Stimulated activated naive B cell treated with anti-CD40 and anti-IgM and Interleukin-4, amounts not matched to agents 10 μg/mL and 1 μg/mL and 100 μg/mL, for 72 hours (primary cell): ENCODE data around the gene GFM1.

Source experiments
- ATAC-seq, 2 donors: fragments of 150-1000 bp; cut with Tn5 transposase; replicated peaks; 2 replicates each; pipeline ENCODE4 v1.10.0; 2021; ENCODE audit warnings: moderate library complexity in 1 of 2
- DNase-seq: peaks from one replicate; pipeline ENCODE4 v3.0.0; 2021
- H3K27ac Mint-ChIP-seq: one replicate; pipeline ENCODE4 v1.8.0; 2022; ENCODE audit warnings: mild to moderate bottlenecking, mixed read lengths
- H3K27me3 Mint-ChIP-seq, 2 donors: one replicate each; pipeline ENCODE4 v1.8.0; 2022; ENCODE audit warnings: mixed read lengths in 2 of 2
- H3K36me3 Mint-ChIP-seq, 2 donors: one replicate each; pipeline ENCODE4 v1.8.0; 2022; ENCODE audit warnings: mixed read lengths in 2 of 2, mild to moderate bottlenecking in 1 of 2
- H3K4me1 Mint-ChIP-seq, 2 donors: one replicate each; pipeline ENCODE4 v1.8.0; 2022; ENCODE audit warnings: mixed read lengths in 2 of 2, mild to moderate bottlenecking in 1 of 2
- H3K4me3 Mint-ChIP-seq, 2 donors: one replicate each; pipeline ENCODE4 v1.8.0; 2022; ENCODE audit warnings: mild to moderate bottlenecking in 2 of 2, mixed read lengths in 2 of 2, moderate library complexity in 1 of 2
- H3K9me3 Mint-ChIP-seq, 2 donors: one replicate each; pipeline ENCODE4 v1.8.0; 2022; ENCODE audit warnings: mixed read lengths in 2 of 2, mild to moderate bottlenecking in 1 of 2

The GFM1 gene

DNA sequence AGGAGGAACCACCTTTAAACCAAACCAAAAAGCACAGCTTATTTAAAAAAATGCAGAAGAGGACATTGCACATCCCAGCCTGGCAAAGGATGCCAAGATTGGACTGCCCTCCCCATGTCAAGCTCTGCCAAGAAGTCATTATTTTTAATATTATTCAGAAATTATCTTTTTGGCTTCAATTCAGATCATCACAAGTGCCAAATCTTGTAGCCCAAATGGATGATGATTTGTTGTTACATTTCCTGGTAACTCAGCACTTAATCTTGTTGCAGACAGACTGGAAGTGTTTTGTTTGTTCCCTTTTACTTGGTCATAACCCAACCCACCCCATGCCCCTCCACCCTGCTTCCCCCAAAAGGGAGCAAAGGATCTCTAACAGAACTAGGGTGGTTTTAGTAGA, 56.2 kb downstream of the GFM1 start:
- Mint-ChIP-seq H3K9me3 (no peaks in the 10 kb centered on the region), H3K36me3 (peaks cover 37 to 52% of the 10 kb centered on the region in 2 donors), H3K4me3 (no peak overlapping the region), H3K27ac (no peak overlapping the region), H3K27me3 (no peaks in the 10 kb centered on the region), H3K4me1 (no peaks in the 10 kb centered on the region)
- ATAC-seq (no peak), DNase-seq (no peak)

DNA sequence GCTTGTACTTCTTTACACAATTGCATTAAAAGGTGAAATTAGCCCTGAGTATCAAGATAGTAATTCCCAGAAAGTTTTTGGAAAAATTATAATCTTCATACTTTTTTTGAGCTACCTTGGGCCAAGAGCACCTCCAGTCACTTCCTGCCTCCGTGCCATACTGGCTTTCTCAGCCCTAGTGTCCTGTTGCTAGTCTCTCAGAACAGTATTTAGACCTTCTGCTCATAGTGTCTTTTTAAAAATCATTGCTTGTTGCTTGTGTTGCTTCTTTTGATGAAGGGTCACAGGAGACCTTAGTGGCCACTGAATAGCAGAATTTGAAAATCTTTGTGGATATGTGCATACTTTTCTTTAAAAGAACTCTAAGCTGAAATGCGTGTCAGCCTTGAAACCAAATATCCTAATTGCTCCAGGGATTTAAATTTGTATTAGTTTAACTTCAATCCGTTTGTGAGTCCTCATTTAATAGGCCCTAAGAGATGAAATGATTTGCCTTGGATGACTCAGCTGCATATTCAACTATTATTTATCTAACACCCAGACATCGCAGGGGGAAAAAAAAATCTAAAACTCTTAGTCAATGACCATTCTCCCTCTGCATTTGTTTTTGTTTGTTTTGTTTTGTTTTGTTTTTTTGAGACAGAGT, 57.2 kb downstream of the GFM1 start:
- H3K27ac Mint-ChIP-seq, result no peak overlapping the region

DNA sequence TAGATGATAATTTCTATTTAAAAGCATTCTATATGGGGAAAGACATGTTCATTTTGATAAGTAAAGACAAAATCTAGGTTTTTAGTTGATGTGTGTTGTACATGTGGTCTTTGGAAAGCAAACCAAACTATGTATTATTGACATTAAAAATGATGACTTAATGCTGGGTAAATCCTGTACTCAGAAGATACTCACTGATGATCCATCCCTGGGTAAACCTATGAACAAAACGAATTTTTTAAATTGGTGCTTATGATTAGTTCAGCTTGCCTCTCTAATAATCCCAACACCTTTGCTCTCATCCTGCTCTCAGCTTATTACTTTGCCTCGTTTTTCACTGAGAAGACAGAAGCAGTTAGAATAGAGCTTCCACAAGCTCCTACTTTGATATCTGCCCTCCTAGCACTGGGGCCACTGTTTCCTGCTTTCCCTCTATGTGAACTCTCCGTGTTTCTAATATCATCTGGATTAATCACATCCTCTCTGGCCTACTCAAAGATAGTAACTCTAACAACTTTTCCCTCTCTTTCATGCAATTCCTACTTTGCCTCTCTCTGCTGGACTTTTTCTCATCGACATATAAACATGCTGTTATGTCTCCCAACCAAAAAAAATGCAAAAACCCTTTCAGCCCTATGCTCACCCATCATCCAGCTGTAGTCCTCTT, 58.6 kb downstream of the GFM1 start:
- no peak overlapping the region for H3K4me3 Mint-ChIP-seq
- peaks cover 45 to 66% of the 10 kb centered on the region in 2 donors for H3K36me3 Mint-ChIP-seq
- DNase-seq (no peak), ATAC-seq (no peak)
- H3K27ac Mint-ChIP-seq, result no peak overlapping the region
- H3K4me1 Mint-ChIP-seq, result peaks cover 0 to 3% of the 10 kb centered on the region in 2 donors
- no peaks in the 10 kb centered on the region for H3K27me3 Mint-ChIP-seq
- H3K9me3 Mint-ChIP-seq, result no peaks in the 10 kb centered on the region

More for the DNA sequence above, 57.2 kb downstream of the GFM1 start:
- peaks cover 0 to 3% of the 10 kb centered on the region in 2 donors for H3K4me1 Mint-ChIP-seq
- no peak for DNase-seq
- peaks cover 37 to 55% of the 10 kb centered on the region in 2 donors for H3K36me3 Mint-ChIP-seq
- no peaks in the 10 kb centered on the region for H3K9me3 Mint-ChIP-seq
- H3K4me3 Mint-ChIP-seq, result no peak overlapping the region
- no peak for ATAC-seq
- H3K27me3 Mint-ChIP-seq, result no peaks in the 10 kb centered on the region

DNA sequence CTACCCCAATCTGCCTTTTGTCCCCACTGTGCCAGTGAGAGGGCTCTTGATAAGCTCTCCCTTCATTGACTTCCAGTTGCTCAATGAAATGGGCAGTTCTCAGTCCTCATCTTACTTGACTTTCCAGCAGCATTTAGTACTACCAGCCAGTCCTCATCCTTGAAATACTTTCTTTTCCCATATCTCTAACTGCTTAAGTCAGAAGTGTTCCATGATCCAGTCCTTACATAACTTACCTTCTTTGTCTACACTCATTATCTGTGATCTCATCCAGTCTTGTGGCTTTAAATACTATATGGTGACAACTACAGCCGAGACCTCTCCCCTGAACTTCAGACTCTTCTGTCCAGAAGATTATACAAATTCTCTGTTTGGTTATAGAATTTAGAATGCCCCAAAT, 59.2 kb downstream of the GFM1 start:
- H3K27ac Mint-ChIP-seq, result no peak overlapping the region
- no peak for ATAC-seq
- H3K36me3 Mint-ChIP-seq, result peaks cover 47 to 69% of the 10 kb centered on the region in 2 donors

DNA sequence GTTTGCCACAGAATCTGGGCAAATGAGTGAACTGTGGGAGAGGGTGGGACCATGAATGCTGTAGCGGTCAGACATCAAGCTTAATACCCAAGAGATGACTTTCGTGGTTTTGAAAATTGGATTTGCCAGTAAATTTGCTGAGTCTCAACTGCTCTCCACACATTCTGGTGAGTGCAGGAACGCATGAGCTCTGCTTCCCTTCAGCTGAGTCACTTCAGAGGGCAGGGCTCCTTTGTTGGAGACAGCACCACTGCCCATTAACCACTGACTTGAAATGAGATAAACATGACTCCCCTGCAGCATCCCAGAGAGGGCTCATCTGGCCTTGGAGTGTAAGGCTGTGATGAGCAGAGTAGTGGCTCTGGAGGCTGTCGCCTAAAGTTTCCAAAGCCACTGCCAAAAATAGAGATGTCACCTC, 65.3 kb downstream of the GFM1 start:
- Mint-ChIP-seq H3K4me1 (peaks cover 20 to 25% of the 10 kb centered on the region in 2 donors), H3K4me3 (no peak overlapping the region), H3K9me3 (no peaks in the 10 kb centered on the region), H3K27ac (no peak overlapping the region), H3K36me3 (peaks cover 57 to 78% of the 10 kb centered on the region in 2 donors), H3K27me3 (no peaks in the 10 kb centered on the region)
- DNase-seq (no peak), ATAC-seq (no peak)

More for the DNA sequence above, 59.2 kb downstream of the GFM1 start:
- Mint-ChIP-seq H3K9me3 (no peaks in the 10 kb centered on the region), H3K4me3 (no peak overlapping the region), H3K27me3 (no peaks in the 10 kb centered on the region), H3K4me1 (peaks cover 0 to 3% of the 10 kb centered on the region in 2 donors)
- DNase-seq, result no peak

DNA sequence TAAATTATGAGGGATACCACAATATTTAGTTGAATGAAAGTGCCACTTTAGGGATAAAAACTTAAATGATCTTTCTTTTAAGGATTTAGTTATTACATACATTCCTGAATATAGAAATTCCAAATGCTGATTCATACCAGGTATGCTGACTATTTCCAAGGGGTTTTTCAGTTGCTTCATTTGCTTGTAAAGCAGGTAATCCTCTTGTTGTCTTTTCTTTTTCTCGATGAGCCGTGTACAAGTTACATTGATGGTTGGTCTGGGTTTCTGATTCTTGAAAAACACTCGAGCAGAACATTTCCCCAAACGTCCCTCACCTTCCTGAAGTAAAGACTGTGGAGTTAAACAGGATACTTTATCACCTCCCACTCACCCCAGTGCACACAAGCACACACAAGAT, 66.3 kb downstream of the GFM1 start:
- DNase-seq (no peak), ATAC-seq (no peak)
- Mint-ChIP-seq H3K27ac (no peak overlapping the region), H3K36me3 (peaks cover 58 to 80% of the 10 kb centered on the region in 2 donors), H3K4me1 (peaks cover 22 to 25% of the 10 kb centered on the region in 2 donors), H3K4me3 (no peak overlapping the region), H3K9me3 (no peaks in the 10 kb centered on the region), H3K27me3 (no peaks in the 10 kb centered on the region)

DNA sequence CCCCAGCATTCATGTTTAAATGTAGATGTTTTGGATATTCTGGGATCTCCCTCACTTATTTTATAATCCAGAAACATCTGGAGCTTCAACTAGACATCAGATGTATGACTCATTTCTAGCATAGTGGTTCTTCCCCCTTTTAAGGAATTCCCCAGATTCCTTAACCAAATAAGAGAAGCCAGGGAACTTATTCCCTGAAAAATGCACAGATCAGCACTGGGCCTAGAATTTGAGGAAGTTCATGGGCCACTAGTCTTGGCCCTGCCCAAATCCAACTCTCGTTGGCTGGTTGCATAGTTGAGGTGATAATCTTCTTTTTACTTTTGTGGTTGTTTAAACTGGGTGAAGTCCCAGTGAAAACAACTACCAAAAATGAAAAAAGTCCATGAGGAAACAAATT, 67.6 kb downstream of the GFM1 start:
- H3K4me1 Mint-ChIP-seq, result peaks cover 19 to 25% of the 10 kb centered on the region in 2 donors
- peak; percentile 67 to 74 for ATAC-seq
- H3K4me3 Mint-ChIP-seq, result peak overlapping the region in 1 of 2 donors; percentile 22
- H3K27me3 Mint-ChIP-seq, result no peaks in the 10 kb centered on the region
- H3K36me3 Mint-ChIP-seq, result peaks cover 59 to 73% of the 10 kb centered on the region in 2 donors
- DNase-seq, result no peak
- peak overlapping the region; percentile 77 for H3K27ac Mint-ChIP-seq
- H3K9me3 Mint-ChIP-seq, result no peaks in the 10 kb centered on the region

DNA sequence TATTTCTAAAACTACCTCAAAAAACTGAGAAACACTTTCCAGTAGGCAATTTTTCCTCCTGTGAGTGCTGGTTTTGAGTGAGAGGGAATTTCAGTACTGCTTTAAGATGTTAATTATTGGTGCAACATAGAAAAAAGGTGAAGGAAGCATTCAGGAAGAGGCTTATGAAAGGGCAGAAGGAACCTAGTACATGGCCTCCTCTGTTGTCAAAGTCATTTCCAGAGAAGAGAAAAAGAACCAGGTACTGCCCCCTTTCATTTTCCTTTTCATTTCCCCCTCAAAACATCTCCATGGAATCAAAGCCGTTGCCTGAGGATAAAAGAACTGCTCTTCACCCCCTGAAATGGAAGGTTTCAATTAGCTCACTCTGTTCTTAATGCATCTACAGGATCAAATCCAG, 68.1 kb downstream of the GFM1 start:
- ATAC-seq (peak; percentile 65 to 81), DNase-seq (no peak)
- peak overlapping the region; percentile 6 for H3K27ac Mint-ChIP-seq
- no peaks in the 10 kb centered on the region for H3K27me3 Mint-ChIP-seq
- no peak overlapping the region for H3K4me3 Mint-ChIP-seq
- peaks cover 59 to 73% of the 10 kb centered on the region in 2 donors for H3K36me3 Mint-ChIP-seq
- no peaks in the 10 kb centered on the region for H3K9me3 Mint-ChIP-seq
- peaks cover 21 to 25% of the 10 kb centered on the region in 2 donors for H3K4me1 Mint-ChIP-seq

DNA sequence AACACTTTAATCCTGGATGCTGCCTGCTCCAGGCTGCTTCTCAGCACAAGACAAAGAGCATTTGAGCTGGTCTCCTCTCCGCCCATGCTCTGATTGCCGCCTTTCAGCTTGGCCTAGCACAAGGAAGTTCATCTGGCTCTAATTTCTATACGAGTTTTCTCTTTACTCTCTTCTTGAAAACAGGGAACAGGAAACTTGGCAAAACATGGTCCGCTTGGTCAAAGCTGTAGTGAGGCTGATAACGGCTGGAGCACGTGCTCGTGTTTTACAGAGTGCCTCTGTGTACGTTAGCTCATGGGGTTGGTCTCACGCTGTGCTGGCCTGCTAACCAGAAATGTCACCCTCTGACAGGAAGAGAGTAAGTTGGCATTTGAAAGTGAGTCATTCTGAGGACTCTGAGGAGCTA, 68.8 kb downstream of the GFM1 start:
- Mint-ChIP-seq H3K4me1 (peaks cover 21 to 25% of the 10 kb centered on the region in 2 donors), H3K27ac (peak overlapping the region; percentile 37), H3K4me3 (no peak overlapping the region), H3K27me3 (no peaks in the 10 kb centered on the region), H3K9me3 (no peaks in the 10 kb centered on the region), H3K36me3 (peaks cover 57 to 71% of the 10 kb centered on the region in 2 donors)
- ATAC-seq (peak; percentile 53 to 68), DNase-seq (no peak)

DNA sequence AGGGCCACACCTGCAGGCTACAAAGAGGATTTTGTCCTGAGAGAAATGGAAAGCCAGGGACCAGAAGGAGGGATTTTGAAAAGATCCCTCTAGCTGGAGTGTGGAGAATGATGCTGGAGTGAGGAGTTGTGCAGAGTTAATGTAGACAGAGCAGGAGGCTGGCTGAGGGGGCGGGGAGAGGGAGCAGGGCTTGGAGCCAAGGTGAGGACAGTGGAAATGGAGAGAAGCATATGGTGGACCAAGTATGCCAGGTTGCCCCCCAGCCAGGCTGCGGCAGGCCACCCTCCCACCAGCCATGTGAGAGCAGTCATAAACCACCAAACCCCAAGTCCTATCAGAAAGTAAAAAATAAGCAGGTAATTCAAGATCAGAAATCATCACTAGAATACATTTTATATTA, 73.2 kb downstream of the GFM1 start:
- peaks cover 14 to 19% of the 10 kb centered on the region in 2 donors for H3K4me1 Mint-ChIP-seq
- no peak overlapping the region for H3K27ac Mint-ChIP-seq
- peaks cover 40 to 57% of the 10 kb centered on the region in 2 donors for H3K36me3 Mint-ChIP-seq
- no peak overlapping the region for H3K4me3 Mint-ChIP-seq
- H3K9me3 Mint-ChIP-seq, result peaks cover 0 to 2% of the 10 kb centered on the region in 2 donors
- no peaks in the 10 kb centered on the region for H3K27me3 Mint-ChIP-seq
- no peak for DNase-seq
- ATAC-seq, result no peak

DNA sequence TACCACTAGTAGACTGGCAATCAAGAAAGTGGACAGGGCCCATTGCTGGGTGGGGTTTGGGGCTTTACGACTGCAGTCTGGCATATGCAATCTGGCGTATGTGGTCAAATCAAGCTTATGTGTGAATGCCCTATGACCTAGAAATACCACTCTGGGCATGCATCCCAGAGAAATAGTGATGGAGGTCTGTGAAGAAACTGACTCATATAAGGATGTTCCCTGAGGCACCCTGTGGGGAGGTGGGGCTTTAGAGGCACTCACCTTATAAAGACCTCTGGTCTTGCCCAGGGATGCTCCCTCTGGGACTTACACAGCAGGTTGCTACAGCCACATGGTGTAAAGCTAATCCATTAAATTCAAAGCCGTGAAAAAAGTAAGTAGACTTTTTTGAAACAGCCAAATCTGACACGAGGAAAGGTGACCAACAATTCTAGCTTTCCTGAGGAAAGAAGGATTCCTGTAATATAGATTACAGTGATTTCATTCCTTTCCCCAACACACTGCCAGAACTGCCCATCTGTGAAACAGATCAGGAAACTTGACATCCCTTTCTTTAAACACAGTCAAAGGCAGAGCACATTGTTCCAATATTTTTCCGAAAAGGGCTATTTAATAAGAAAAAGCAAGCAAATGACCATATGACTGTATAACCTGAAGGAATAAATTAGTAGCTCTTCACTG, 74.3 kb downstream of the GFM1 start:
- Mint-ChIP-seq H3K4me3 (no peak overlapping the region), H3K9me3 (peaks cover 0 to 2% of the 10 kb centered on the region in 2 donors), H3K27me3 (no peaks in the 10 kb centered on the region), H3K36me3 (peaks cover 37 to 55% of the 10 kb centered on the region in 2 donors), H3K27ac (no peak overlapping the region), H3K4me1 (peaks cover 12 to 15% of the 10 kb centered on the region in 2 donors)
- DNase-seq, result no peak
- ATAC-seq, result no peak

DNA sequence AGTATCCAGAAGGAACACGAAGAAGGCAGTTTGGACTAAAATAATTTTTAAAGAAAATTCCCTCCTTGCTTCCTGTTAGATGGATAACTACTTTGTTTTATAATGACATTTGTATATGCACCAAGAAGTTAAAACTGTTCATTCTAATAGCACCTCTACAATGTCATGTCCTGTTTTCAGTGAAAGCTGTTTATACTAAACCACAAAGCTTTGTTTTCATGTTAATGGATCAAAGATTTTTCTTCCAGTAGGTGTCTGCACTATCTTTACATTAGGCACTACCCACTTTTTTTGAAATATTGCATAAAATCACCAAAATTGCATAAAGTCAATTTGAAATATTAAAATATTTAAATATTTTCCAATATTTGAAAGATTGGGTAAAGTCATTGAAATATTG, 77.8 kb downstream of the GFM1 start:
- Mint-ChIP-seq H3K36me3 (peaks cover 28 to 37% of the 10 kb centered on the region in 2 donors), H3K27ac (no peak overlapping the region), H3K4me1 (peaks cover 12 to 15% of the 10 kb centered on the region in 2 donors), H3K27me3 (no peaks in the 10 kb centered on the region), H3K9me3 (peaks cover 0 to 2% of the 10 kb centered on the region in 2 donors), H3K4me3 (no peak overlapping the region)
- ATAC-seq (no peak), DNase-seq (no peak)

DNA sequence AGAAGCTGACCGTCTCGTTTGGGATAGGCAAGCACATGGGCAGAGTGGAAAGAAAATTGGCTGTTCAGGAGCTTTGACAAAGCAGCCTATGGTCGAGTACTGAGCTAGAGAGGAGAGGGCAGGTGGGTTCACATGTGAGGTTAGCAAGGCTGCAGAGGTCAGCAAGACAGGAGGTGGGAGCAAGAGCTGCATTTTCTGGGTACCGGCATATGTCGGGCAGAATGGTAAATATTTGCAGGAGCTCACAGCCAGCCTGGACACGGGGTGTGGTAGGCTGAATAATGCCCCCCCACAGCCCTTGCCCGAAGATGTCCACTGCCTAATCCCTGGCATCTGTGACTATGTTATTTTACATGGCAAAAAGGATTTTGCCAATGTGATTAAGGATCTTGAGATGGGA, 79.7 kb downstream of the GFM1 start:
- DNase-seq, result no peak
- Mint-ChIP-seq H3K27me3 (no peaks in the 10 kb centered on the region), H3K27ac (no peak overlapping the region), H3K36me3 (peaks cover 19 to 30% of the 10 kb centered on the region in 2 donors), H3K4me1 (peaks cover 20 to 21% of the 10 kb centered on the region in 2 donors), H3K4me3 (no peak overlapping the region), H3K9me3 (peaks cover 0 to 2% of the 10 kb centered on the region in 2 donors)
- no peak for ATAC-seq

DNA sequence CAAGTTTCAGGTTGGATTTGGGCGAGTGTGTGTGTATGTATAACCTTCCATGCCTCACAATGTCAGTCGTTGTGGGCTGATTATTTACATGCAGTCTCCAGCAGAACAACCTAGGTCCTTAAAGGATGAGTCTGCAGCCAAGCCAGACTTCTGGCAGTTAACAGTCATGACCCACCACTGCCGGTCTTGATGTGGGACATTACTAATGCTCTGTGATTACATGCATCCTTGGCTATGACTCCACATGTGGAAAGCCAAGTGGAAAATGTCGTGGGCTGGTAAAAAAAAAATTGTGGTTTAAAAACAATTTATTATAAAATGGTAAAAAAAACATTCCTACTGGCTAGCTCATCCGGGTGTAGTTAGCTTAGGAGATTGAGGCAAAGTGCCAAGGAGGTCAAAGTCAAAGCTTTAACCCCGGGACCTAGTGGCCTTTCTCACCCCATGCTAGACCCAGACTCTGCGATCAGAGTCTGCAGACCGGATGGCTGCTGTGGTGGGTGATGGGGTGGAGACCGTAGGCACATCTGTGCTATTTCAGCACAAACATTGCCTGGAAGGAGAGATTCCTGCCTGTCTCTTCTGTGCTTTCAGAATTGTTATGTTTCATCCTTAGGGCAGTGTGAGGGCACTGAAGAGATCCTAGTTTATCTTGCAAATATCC, 81.2 kb downstream of the GFM1 start:
- Mint-ChIP-seq H3K27ac (no peak overlapping the region), H3K27me3 (peaks cover 4 to 5% of the 10 kb centered on the region in 2 donors), H3K9me3 (peaks cover 0 to 2% of the 10 kb centered on the region in 2 donors), H3K4me3 (no peak overlapping the region), H3K4me1 (peaks cover 21 to 22% of the 10 kb centered on the region in 2 donors), H3K36me3 (peaks cover 17 to 23% of the 10 kb centered on the region in 2 donors)
- DNase-seq (no peak), ATAC-seq (no peak)
